Measurements from ENCODE around the gene MMP19.

DNA sequence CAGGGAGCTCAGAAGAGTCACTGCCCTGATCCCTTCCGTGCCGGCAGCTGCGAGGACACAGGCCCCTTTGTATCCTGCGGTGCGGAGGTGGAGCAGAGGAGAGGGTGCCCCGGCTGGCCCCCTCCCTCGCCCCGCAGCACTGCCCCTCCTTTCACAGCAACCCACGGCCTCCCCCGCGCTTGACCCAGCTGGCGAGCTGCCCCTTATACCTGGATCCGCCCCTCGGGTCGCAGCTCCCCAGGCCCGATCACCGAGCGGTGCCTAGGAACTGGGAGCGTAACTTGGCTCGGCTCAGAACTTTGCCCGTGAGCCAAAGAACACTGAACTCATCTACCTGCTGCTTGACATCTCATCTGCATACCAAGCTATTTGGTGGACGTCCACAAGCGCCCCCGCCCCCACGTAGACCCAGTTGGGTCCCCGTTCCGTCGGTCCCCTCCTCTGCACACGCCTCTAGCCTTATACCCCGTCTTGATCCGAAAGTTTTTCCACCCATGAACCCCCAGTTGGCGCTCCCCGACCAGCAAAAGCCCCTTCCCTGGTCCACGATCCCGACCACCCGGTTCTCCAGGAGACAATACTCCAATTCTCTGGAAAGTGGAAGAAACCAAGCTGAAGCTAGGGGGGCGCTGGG lies 12.7 kb downstream of the MMP19 start:
- TF ChIP-seq, protein P1, sequence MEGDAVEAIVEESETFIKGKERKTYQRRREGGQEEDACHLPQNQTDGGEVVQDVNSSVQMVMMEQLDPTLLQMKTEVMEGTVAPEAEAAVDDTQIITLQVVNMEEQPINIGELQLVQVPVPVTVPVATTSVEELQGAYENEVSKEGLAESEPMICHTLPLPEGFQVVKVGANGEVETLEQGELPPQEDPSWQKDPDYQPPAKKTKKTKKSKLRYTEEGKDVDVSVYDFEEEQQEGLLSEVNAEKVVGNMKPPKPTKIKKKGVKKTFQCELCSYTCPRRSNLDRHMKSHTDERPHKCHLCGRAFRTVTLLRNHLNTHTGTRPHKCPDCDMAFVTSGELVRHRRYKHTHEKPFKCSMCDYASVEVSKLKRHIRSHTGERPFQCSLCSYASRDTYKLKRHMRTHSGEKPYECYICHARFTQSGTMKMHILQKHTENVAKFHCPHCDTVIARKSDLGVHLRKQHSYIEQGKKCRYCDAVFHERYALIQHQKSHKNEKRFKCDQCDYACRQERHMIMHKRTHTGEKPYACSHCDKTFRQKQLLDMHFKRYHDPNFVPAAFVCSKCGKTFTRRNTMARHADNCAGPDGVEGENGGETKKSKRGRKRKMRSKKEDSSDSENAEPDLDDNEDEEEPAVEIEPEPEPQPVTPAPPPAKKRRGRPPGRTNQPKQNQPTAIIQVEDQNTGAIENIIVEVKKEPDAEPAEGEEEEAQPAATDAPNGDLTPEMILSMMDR (IDR thresholded peaks at IDR 0.05): no peak
- no peak for TF ChIP-seq EZH2 (IDR thresholded peaks at IDR 0.05; ENCODE audit: borderline replicate concordance, insufficient read depth, low read depth, low read length, poor library complexity, severe bottlenecking)
